ENCODE results near the gene APOB.

Gene APOB

GRCh38 chr2:21020031-21020667 lies 23.7 kb downstream of the APOB start:
- no peaks in the 10 kb centered on the region for H3K27me3 ChIP-seq (ENCODE audit: insufficient read depth, low read length, poor library complexity, severe bottlenecking)
- no peaks in the 10 kb centered on the region for H3K36me3 ChIP-seq (ENCODE audit: insufficient read depth, low read length)

GRCh38 chr2:21019678-21020021 lies 24.2 kb downstream of the APOB start:
- TF ChIP-seq EZH2phosphoT487 (IDR thresholded peaks at IDR 0.05; ENCODE audit: borderline replicate concordance) = no peak
- TF ChIP-seq CTCF (conservative IDR thresholded peaks at IDR 0.05; ENCODE audit: low read length) = no peak
- no peaks in the 10 kb centered on the region for H4K20me1 ChIP-seq (ENCODE audit: insufficient read depth, low read length, poor library complexity, severe bottlenecking)
- no peak overlapping the region for H3K9ac ChIP-seq (ENCODE audit: low read depth, low read length, poor library complexity, severe bottlenecking)
- H2AFZ ChIP-seq (ENCODE audit: low read length) = no peak overlapping the region
- H3K79me2 ChIP-seq (ENCODE audit: insufficient read depth, low read length) = no peaks in the 10 kb centered on the region
- no peaks in the 10 kb centered on the region for H3K9me3 ChIP-seq (ENCODE audit: insufficient read depth, low read depth, low read length)
- no peaks in the 10 kb centered on the region for H3K9me2 ChIP-seq (replicated peaks; ENCODE audit: low read depth, low read length)
- no peaks in the 10 kb centered on the region for H3F3A ChIP-seq (ENCODE audit: low read depth)
- H3K27me3 ChIP-seq (ENCODE audit: insufficient read depth, low read length, poor library complexity, severe bottlenecking) = no peaks in the 10 kb centered on the region
- H3K4me1 ChIP-seq (ENCODE audit: insufficient read depth, low read length, poor library complexity, severe bottlenecking) = no peaks in the 10 kb centered on the region
- no peak overlapping the region for H3K4me3 ChIP-seq (ENCODE audit: low read length, poor library complexity, severe bottlenecking)
- no peaks in the 10 kb centered on the region for H3K36me3 ChIP-seq (ENCODE audit: insufficient read depth, low read length)
- no peak overlapping the region for H3K4me2 ChIP-seq (ENCODE audit: low read depth, low read length, poor library complexity, severe bottlenecking)

More at GRCh38 chr2:21020031-21020667, 23.7 kb downstream of the APOB start:
- H3F3A ChIP-seq (ENCODE audit: low read depth) = no peaks in the 10 kb centered on the region
- TF ChIP-seq EZH2phosphoT487 (IDR thresholded peaks at IDR 0.05; ENCODE audit: borderline replicate concordance) = no peak
- no peak for TF ChIP-seq CTCF (conservative IDR thresholded peaks at IDR 0.05; ENCODE audit: low read length)
- H3K4me3 ChIP-seq (ENCODE audit: low read length, poor library complexity, severe bottlenecking) = no peak overlapping the region
- H3K9me3 ChIP-seq (ENCODE audit: insufficient read depth, low read depth, low read length) = no peaks in the 10 kb centered on the region
- no peak overlapping the region for H3K9ac ChIP-seq (ENCODE audit: low read depth, low read length, poor library complexity, severe bottlenecking)
- no peaks in the 10 kb centered on the region for H3K79me2 ChIP-seq (ENCODE audit: insufficient read depth, low read length)
- no peaks in the 10 kb centered on the region for H3K9me2 ChIP-seq (replicated peaks; ENCODE audit: low read depth, low read length)
- no peaks in the 10 kb centered on the region for H4K20me1 ChIP-seq (ENCODE audit: insufficient read depth, low read length, poor library complexity, severe bottlenecking)
- no peak overlapping the region for H2AFZ ChIP-seq (ENCODE audit: low read length)
- no peak overlapping the region for H3K4me2 ChIP-seq (ENCODE audit: low read depth, low read length, poor library complexity, severe bottlenecking)
- no peaks in the 10 kb centered on the region for H3K4me1 ChIP-seq (ENCODE audit: insufficient read depth, low read length, poor library complexity, severe bottlenecking)

- Histone ChIP-seq H3K9me2 (replicated peaks; ENCODE audit: low read depth, low read length) (no peaks in the 10 kb centered on the region), H3K9ac (ENCODE audit: low read depth, low read length, poor library complexity, severe bottlenecking) (no peak overlapping the region), H3K4me2 (ENCODE audit: low read depth, low read length, poor library complexity, severe bottlenecking) (no peak overlapping the region), H4K20me1 (ENCODE audit: insufficient read depth, low read length, poor library complexity, severe bottlenecking) (no peaks in the 10 kb centered on the region), H3K4me3 (ENCODE audit: low read length, poor library complexity, severe bottlenecking) (no peak overlapping the region), H3K36me3 (ENCODE audit: insufficient read depth, low read length) (no peaks in the 10 kb centered on the region), H2AFZ (ENCODE audit: low read length) (no peak overlapping the region), H3K9me3 (ENCODE audit: insufficient read depth, low read depth, low read length) (no peaks in the 10 kb centered on the region), H3K27me3 (ENCODE audit: insufficient read depth, low read length, poor library complexity, severe bottlenecking) (no peaks in the 10 kb centered on the region), H3K79me2 (ENCODE audit: insufficient read depth, low read length) (no peaks in the 10 kb centered on the region), H3F3A (ENCODE audit: low read depth) (no peaks in the 10 kb centered on the region), H3K4me1 (ENCODE audit: insufficient read depth, low read length, poor library complexity, severe bottlenecking) (no peaks in the 10 kb centered on the region)
- TF ChIP-seq EZH2phosphoT487 (IDR thresholded peaks at IDR 0.05; ENCODE audit: borderline replicate concordance) (no peak), CTCF (conservative IDR thresholded peaks at IDR 0.05; ENCODE audit: low read length) (no peak)
Observed at GRCh38 chr2:21019000-21019677, 24.7 kb downstream of the APOB start.

Data from Loucy (cell line).